HL-60 (cell line): Measurements from ENCODE around the gene PCP2.

Experiments
- DNase-seq, 2 experiments: peaks; one replicate each; pipeline ENCODE4 v3.0.0-alpha.2; 2010 to 2020; ENCODE audit warnings: low read depth in 1 of 2, low spot score in 1 of 2
- H3K27ac ChIP-seq: fragments of 250-450 bp; sonication (Bioruptor Pico); replicated peaks from 2 replicates; pipeline ENCODE4 v1.5.1; 2020; ENCODE audit warnings: mild to moderate bottlenecking, moderate library complexity
- H3K27me3 ChIP-seq: fragments of 250-450 bp; sonication (Bioruptor Pico); 2 replicates; pipeline ENCODE4 v1.5.1; 2021; ENCODE audit warnings: mild to moderate bottlenecking, moderate library complexity; ENCODE audit not compliant: insufficient read depth, poor library complexity, severe bottlenecking
- H3K4me3 ChIP-seq: replicated peaks from 2 replicates; pipeline ENCODE4 v1.5.1; 2011; ENCODE audit warnings: mild to moderate bottlenecking, control low read depth, low read length; ENCODE audit not compliant: insufficient read depth
- GABPA ChIP-seq: IDR thresholded peaks from 2 replicates; pipeline ENCODE4 v1.6.1; 2012; ENCODE audit warnings: low read depth
- POLR2AphosphoS5 ChIP-seq: IDR thresholded peaks from 2 replicates; pipeline ENCODE4 v1.6.1; 2012; ENCODE audit warnings: low read depth
- SPI1 ChIP-seq: IDR thresholded peaks from 2 replicates; pipeline ENCODE4 v1.6.1; 2012; ENCODE audit warnings: low read depth, mild to moderate bottlenecking, borderline replicate concordance
- TF ChIP-seq, protein P1 (sequence below): IDR thresholded peaks from 2 replicates; pipeline ENCODE4 v1.6.1; 2012; ENCODE audit warnings: low read depth; ENCODE audit not compliant: insufficient replicate concordance
- TF ChIP-seq, protein P2 (sequence below): IDR thresholded peaks from one replicate; pipeline ENCODE4 v1.5.1; 2011; ENCODE audit warnings: low read length, control low read depth, inconsistent platforms; ENCODE audit not compliant: insufficient read depth

Gene PCP2

DNA sequence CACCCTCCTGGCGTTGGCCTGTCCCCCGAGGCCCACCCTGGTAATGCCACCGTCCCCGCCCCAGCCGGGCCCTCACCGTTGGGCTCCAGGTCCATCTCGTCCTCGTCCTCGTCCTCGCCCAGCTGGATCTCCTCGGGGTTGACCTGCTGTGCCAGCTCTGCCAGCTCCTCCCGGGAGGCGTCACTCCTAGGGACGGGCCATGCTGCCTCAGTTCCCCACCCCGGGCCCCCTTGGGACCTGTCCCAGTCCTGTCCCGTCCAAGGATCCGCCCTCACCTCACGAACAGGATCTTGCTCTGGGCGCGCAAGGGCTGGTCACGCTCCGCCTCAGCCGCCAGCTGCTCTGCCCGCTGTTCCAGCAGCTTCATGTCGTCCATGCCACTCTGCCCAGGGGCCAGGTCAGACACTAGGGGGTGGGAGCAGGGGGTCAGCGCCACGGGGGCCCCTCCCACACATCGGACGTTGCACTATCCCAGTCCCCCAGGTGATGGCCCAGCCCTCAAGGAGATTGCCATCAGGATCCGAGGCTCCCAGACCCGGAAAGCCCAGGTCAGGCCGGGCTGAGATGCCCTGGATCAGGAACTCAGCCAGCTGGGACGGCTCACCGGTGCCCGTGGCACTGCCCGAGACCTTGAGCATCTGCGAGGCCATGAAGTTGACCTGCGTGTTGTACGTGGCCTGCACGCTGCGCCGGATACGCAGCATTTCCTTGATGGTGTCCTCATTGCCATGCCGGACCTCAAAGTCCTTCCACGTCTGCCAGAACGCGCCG is 13.7 kb downstream of the PCP2 start:
- Histone ChIP-seq H3K27ac (no peak overlapping the region), H3K4me3 (no peak overlapping the region), H3K27me3 (no peaks in the 10 kb centered on the region)
- TF ChIP-seq, protein P1, sequence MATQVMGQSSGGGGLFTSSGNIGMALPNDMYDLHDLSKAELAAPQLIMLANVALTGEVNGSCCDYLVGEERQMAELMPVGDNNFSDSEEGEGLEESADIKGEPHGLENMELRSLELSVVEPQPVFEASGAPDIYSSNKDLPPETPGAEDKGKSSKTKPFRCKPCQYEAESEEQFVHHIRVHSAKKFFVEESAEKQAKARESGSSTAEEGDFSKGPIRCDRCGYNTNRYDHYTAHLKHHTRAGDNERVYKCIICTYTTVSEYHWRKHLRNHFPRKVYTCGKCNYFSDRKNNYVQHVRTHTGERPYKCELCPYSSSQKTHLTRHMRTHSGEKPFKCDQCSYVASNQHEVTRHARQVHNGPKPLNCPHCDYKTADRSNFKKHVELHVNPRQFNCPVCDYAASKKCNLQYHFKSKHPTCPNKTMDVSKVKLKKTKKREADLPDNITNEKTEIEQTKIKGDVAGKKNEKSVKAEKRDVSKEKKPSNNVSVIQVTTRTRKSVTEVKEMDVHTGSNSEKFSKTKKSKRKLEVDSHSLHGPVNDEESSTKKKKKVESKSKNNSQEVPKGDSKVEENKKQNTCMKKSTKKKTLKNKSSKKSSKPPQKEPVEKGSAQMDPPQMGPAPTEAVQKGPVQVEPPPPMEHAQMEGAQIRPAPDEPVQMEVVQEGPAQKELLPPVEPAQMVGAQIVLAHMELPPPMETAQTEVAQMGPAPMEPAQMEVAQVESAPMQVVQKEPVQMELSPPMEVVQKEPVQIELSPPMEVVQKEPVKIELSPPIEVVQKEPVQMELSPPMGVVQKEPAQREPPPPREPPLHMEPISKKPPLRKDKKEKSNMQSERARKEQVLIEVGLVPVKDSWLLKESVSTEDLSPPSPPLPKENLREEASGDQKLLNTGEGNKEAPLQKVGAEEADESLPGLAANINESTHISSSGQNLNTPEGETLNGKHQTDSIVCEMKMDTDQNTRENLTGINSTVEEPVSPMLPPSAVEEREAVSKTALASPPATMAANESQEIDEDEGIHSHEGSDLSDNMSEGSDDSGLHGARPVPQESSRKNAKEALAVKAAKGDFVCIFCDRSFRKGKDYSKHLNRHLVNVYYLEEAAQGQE, result no peak
- no peak for TF ChIP-seq POLR2AphosphoS5
- no peak for TF ChIP-seq GABPA
- TF ChIP-seq, protein P2, sequence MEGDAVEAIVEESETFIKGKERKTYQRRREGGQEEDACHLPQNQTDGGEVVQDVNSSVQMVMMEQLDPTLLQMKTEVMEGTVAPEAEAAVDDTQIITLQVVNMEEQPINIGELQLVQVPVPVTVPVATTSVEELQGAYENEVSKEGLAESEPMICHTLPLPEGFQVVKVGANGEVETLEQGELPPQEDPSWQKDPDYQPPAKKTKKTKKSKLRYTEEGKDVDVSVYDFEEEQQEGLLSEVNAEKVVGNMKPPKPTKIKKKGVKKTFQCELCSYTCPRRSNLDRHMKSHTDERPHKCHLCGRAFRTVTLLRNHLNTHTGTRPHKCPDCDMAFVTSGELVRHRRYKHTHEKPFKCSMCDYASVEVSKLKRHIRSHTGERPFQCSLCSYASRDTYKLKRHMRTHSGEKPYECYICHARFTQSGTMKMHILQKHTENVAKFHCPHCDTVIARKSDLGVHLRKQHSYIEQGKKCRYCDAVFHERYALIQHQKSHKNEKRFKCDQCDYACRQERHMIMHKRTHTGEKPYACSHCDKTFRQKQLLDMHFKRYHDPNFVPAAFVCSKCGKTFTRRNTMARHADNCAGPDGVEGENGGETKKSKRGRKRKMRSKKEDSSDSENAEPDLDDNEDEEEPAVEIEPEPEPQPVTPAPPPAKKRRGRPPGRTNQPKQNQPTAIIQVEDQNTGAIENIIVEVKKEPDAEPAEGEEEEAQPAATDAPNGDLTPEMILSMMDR, result no peak
- no peak for TF ChIP-seq SPI1
- no peak for DNase-seq

DNA sequence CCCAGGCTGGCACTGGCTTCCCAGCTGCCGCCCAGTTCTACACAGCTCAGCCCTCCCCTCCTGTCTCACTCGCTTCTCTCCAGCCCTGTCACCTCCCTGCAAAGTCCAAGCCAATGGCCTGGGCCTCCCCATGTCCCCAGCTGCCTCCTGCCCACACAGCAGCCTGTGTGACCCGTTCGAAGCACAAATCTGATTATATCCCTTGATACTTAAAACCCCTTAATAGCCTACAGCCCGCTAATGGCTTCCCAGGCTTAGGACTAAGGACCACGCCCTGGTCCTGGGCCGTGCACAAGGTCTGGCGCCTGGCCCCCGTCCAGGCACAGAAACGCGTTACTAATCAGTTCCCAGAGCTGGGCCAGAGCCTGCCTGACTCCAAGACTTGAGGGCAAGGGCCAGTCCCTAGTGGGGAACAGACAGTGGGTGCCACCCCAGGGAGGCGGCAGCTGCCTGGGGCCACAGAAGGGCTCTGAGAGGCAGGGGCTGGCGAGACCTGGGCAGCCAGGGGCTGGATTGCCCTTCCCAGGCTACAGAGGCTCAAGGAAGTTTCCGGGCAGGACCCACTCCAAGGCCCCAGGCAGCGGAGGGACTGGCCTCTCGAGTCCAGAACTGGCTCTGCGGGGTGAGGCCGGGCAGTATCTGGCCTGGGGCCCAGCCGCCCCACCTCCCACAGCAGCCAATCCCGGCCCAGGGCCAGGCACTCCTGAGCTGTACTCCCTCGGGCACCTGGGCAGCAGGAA is 14.6 kb downstream of the PCP2 start:
- DNase-seq, result no peak
- TF ChIP-seq, protein P1, result no peak
- no peak for TF ChIP-seq POLR2AphosphoS5
- TF ChIP-seq, protein P2, result no peak
- TF ChIP-seq SPI1, result no peak
- no peak for TF ChIP-seq GABPA
- Histone ChIP-seq H3K27me3 (no peaks in the 10 kb centered on the region), H3K27ac (no peak overlapping the region), H3K4me3 (no peak overlapping the region)

DNA sequence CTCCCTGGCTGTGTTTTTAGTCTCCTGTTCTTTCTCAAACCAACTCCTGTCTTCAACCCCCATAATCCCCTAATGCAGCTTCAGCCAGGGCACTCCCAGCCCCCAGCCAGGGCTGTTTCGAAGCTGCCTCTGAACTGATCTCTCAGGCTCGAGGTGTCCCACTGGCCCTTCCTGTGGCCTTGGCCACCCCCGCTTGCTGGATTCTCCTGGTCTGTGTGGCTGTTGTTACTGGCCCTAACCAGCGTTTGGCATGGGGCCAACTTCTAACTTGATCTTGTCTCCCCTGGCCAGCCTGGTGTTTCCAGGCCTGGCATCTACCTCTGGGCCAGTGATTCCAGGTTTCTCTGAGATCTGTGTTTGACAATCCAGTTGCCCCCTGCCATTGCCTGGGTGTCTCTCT is 15.2 kb downstream of the PCP2 start:
- TF ChIP-seq, protein P1, result no peak
- TF ChIP-seq, protein P2, result no peak
- no peak for TF ChIP-seq POLR2AphosphoS5
- no peak for TF ChIP-seq SPI1
- no peak for TF ChIP-seq GABPA
- Histone ChIP-seq H3K4me3 (no peak overlapping the region), H3K27ac (no peak overlapping the region), H3K27me3 (no peaks in the 10 kb centered on the region)
- DNase-seq, result no peak
